Karpas-422 (cell line): ENCODE results near the gene CASZ1. TPM values are rescaled to one million over a fixed set of nuclear protein-coding genes. Genes with fewer than 3 reads are reported as not detected.

Experiments used
- DNase-seq: peaks from one replicate; pipeline ENCODE4 v3.0.0-alpha.2; 2015
- H2AFZ ChIP-seq: fragments of 200-600 bp; sonication (generic); 2 replicates; pipeline ENCODE4 v1.6.1; 2014; ENCODE audit warnings: antibody characterized with exemption, low read length, mixed read lengths
- H3K27ac ChIP-seq: fragments of 200-600 bp; sonication (generic); 2 replicates; pipeline ENCODE4 v1.5.1; 2014; ENCODE audit warnings: mild to moderate bottlenecking, low read length, moderate library complexity
- H3K27me3 ChIP-seq: fragments of 200-600 bp; sonication (generic); 2 replicates; pipeline ENCODE4 v1.6.1; 2014; ENCODE audit warnings: low read length, mixed read lengths
- H3K36me3 ChIP-seq: fragments of 200-600 bp; sonication (generic); 2 replicates; pipeline ENCODE4 v1.6.1; 2014; ENCODE audit warnings: low read length, mixed read lengths; ENCODE audit not compliant: insufficient read depth
- H3K4me1 ChIP-seq: fragments of 200-600 bp; sonication (generic); 2 replicates; pipeline ENCODE4 v1.6.1; 2014; ENCODE audit warnings: mild to moderate bottlenecking, low read length, mixed read lengths
- H3K4me2 ChIP-seq: fragments of 200-600 bp; sonication (generic); 2 replicates; pipeline ENCODE4 v1.6.1; 2014; ENCODE audit warnings: low read length, low read depth, mild to moderate bottlenecking; ENCODE audit not compliant: poor library complexity, severe bottlenecking
- H3K4me3 ChIP-seq: fragments of 200-600 bp; sonication (generic); 2 replicates; pipeline ENCODE4 v1.5.1; 2014; ENCODE audit warnings: mild to moderate bottlenecking, antibody characterized with exemption, low read length, mixed read lengths
- H3K79me2 ChIP-seq: fragments of 200-600 bp; sonication (generic); 2 replicates; pipeline ENCODE4 v1.6.1; 2014; ENCODE audit warnings: mild to moderate bottlenecking, low read length, mixed read lengths
- H3K9ac ChIP-seq: fragments of 200-600 bp; sonication (generic); 2 replicates; pipeline ENCODE4 v1.6.0; 2014; ENCODE audit warnings: low read length
- H3K9me2 ChIP-seq: fragments of 200-600 bp; sonication (generic), shearing (Covaris generic); replicated peaks from 2 replicates; pipeline ENCODE4 v1.6.0; 2014; ENCODE audit warnings: mild to moderate bottlenecking, low read length, moderate library complexity; ENCODE audit not compliant: insufficient read depth
- H3K9me3 ChIP-seq: fragments of 300-700, 200-600 bp; sonication (generic); 2 replicates; pipeline ENCODE4 v1.6.1; 2014; ENCODE audit warnings: low read length, mixed read lengths
- H4K20me1 ChIP-seq: fragments of 200-600 bp; sonication (generic); 2 replicates; pipeline ENCODE4 v1.6.1; 2014; ENCODE audit warnings: mild to moderate bottlenecking, antibody characterized with exemption, low read length, low read depth; ENCODE audit not compliant: insufficient read depth
- total RNA-seq: library from RNA; depleted of rRNA; stranded (reverse); fragments of >200 nt; shearing (Covaris generic); gene quantifications from 2 replicates; pipeline ENCODE4 v1.2.3, GENCODE V29; 2014; ENCODE audit warnings: low replicate concordance

The CASZ1 gene
- total RNA-seq, 1 experiment from 2014 or later, result 1.3 TPM

DNA sequence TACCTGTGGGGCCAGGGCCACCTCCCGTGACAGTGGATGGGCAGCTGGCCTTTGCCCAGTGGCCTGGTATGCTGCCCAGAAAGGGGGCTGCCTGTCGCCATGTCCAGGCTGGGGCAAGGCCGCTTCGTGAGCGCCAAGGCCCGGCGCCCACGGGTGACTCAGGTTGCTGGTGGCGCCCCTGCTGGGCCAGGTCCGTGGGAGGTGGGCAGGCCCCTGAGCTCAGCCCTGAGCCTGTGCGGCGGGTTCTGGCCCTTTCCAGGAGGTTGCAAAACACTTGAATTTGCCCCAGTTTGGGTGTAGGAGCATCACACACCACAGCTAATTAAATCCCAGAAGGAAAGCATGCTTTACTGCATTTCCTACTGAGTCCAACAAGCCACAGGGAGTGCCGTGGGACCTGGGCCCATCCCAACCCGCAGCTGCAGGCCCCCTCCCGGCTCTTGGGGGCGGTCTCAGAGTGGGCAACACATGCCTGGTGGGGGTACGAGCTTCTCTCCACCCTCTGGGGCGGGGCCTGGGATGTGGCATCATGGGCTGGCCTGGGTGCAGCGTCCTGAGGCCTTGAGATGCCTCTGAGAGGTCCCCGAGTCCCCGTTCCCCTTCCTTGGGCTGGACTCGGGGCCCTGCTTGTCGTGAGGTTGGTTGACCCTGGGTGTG is 161.9 kb downstream of the CASZ1 start:
- Histone ChIP-seq H3K4me2 (no peak overlapping the region), H3K9me3 (no peaks in the 10 kb centered on the region), H3K9ac (no peak overlapping the region), H2AFZ (no peak overlapping the region), H3K79me2 (no peaks in the 10 kb centered on the region), H4K20me1 (no peaks in the 10 kb centered on the region), H3K27ac (no peak overlapping the region), H3K36me3 (no peaks in the 10 kb centered on the region), H3K4me1 (no peaks in the 10 kb centered on the region), H3K9me2 (no peaks in the 10 kb centered on the region), H3K27me3 (no peaks in the 10 kb centered on the region), H3K4me3 (no peak overlapping the region)
- DNase-seq, result no peak

DNA sequence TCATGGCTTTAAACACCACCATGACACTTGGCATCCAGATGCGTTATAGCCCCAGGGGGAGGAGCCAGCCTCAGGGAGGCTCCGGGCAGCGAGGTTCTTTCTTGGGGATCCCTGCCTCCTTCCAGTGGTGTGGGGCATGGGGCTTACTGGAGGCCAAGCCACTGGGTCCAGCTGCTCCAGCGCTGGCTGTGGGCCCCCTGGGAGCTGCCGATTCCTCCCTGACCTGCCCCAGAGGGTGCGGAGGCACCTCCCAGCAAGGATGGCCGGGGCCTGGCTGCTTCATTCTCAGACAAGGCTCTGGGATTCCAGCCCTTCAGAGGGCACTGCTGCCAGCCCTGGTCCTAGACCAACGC is 162.4 kb downstream of the CASZ1 start:
- Histone ChIP-seq H3K4me2 (no peak overlapping the region), H3K9me3 (no peaks in the 10 kb centered on the region), H3K36me3 (no peaks in the 10 kb centered on the region), H4K20me1 (no peaks in the 10 kb centered on the region), H3K79me2 (no peaks in the 10 kb centered on the region), H3K4me3 (no peak overlapping the region), H3K27me3 (no peaks in the 10 kb centered on the region), H2AFZ (no peak overlapping the region), H3K9me2 (no peaks in the 10 kb centered on the region), H3K4me1 (no peaks in the 10 kb centered on the region), H3K27ac (no peak overlapping the region), H3K9ac (no peak overlapping the region)
- no peak for DNase-seq

DNA sequence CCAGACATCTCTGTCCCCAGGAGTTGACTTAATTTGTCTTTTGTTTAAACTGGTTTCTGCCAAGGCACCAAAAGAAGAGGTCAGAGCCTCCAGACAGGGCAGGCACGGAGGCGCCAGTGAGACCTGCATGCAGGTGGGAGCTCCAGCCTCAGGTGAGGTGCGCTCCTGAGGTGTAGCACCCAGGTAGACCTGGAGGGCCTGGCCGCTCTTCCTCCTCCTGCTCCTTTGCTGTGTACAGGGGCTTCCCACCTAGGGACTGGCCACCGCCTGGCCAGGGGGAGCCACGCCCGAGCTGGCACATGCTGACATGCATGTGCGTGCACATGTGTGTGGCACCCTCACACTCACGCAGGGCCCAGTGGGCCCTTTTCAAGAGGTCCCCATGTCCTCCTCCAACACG is 163.0 kb downstream of the CASZ1 start:
- no peaks in the 10 kb centered on the region for H3K79me2 ChIP-seq
- H4K20me1 ChIP-seq, result no peaks in the 10 kb centered on the region
- no peak for DNase-seq
- H3K27me3 ChIP-seq, result no peaks in the 10 kb centered on the region
- H3K4me1 ChIP-seq, result no peaks in the 10 kb centered on the region
- no peak overlapping the region for H3K9ac ChIP-seq
- H3K4me2 ChIP-seq, result no peak overlapping the region
- H3K27ac ChIP-seq, result no peak overlapping the region
- no peak overlapping the region for H3K4me3 ChIP-seq
- no peaks in the 10 kb centered on the region for H3K9me3 ChIP-seq
- H3K36me3 ChIP-seq, result no peaks in the 10 kb centered on the region
- no peaks in the 10 kb centered on the region for H3K9me2 ChIP-seq
- H2AFZ ChIP-seq, result no peak overlapping the region

DNA sequence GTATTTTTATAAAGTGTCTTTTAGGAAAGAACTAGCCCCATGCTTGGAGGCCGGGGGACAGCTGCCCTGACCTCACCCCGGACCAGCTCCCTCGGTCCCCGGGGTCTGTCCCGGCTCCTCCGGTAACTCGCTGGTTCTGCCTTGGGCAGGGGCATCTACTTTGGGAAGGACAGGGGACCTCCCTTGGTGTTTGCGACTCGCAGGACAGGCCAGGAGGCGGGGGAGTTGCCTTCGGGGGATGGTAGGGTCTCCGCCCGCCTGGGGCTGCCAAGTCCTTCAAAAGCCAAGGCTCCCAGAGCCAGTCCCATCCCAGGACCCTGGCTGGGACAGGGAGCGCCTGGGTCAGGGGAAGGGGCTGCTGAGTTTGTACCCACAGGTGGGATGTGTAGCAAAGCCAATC is 163.8 kb downstream of the CASZ1 start:
- Histone ChIP-seq H3K36me3 (no peaks in the 10 kb centered on the region), H3K4me3 (no peak overlapping the region), H3K9me3 (no peaks in the 10 kb centered on the region), H3K4me2 (no peak overlapping the region), H3K27me3 (no peaks in the 10 kb centered on the region), H2AFZ (no peak overlapping the region), H3K4me1 (no peaks in the 10 kb centered on the region), H3K9me2 (no peaks in the 10 kb centered on the region), H3K27ac (no peak overlapping the region), H4K20me1 (no peaks in the 10 kb centered on the region), H3K9ac (no peak overlapping the region), H3K79me2 (no peaks in the 10 kb centered on the region)
- DNase-seq, result no peak

DNA sequence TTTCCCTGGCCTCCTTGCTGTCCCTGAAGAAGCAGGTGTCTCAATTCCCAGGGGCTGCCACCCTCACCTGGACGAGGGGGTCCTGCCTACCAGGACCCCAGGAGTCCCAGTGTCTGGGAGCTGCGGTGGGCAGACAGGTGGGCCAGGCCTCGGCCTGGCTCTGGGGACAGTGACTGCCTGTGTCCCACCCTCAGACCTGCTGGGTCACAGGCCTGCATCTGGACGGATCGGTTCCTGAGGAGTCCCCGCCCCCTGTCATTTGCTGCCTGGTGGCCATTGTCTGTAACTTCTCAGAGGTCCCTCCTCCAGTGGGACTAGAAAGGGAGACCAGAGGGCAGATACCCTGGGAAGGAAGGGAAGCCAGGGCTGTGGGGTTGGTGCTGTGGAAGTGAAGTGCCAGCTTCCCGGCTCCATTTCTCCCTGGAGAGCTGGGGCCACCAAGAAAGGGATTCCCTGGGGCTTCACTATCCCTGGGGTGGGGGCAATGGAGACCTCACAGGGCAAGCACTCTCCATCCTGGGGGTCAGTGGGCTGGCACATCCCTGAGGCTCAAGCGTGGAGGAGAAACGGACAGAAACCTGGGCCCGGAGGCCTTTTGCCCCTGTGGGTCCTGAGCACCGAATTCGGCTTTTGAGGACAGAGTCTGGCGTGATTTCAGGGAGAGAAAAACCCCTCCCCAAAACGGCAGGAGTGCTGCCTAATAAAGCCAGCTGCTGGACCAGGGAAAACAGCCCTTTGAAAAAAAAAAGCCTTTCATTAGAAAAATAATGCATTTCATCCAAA is 164.4 kb downstream of the CASZ1 start:
- Histone ChIP-seq H3K4me2 (no peak overlapping the region), H2AFZ (no peak overlapping the region)

DNA sequence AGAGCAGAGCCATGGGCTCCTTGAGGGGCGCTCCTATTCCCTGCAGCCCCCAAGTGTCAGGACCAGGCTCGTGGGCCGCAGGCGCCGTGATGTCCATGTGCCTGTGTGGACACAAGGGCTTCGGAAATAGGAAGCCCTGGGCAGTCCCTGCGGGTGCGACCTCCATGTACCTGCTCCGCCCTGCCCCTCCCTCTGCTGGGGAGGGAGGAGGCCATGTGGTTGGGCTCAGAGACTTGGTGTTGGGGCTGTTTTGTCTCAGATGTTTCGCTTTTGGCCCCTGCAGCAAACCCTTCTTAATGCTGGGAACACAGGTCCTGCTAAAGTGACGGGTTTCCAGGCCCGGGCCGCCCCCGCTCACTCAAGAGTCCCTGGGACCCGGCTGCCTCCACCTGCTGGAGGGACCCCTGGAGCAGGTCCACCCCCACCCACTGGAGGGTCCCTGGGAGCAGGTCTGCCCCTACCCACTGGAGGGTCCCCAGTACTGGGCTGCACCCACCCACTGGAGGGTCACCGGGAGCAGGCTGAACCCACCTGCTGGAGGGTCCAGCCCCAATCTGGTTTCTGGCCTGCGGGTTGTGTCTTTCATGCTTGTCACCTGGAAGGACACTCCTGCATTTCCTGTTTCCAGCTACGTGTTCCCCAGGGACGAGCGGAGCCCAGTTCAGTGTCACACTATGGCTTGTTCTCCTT is 165.2 kb downstream of the CASZ1 start:
- Histone ChIP-seq H3K9me3 (no peaks in the 10 kb centered on the region), H3K4me2 (no peak overlapping the region), H2AFZ (no peak overlapping the region), H3K79me2 (no peaks in the 10 kb centered on the region), H3K4me1 (no peaks in the 10 kb centered on the region), H3K27ac (no peak overlapping the region), H4K20me1 (no peaks in the 10 kb centered on the region), H3K27me3 (no peaks in the 10 kb centered on the region), H3K9ac (no peak overlapping the region), H3K36me3 (no peaks in the 10 kb centered on the region), H3K4me3 (no peak overlapping the region), H3K9me2 (no peaks in the 10 kb centered on the region)
- no peak for DNase-seq

More for the DNA sequence above, 164.4 kb downstream of the CASZ1 start:
- Histone ChIP-seq H3K27me3 (no peaks in the 10 kb centered on the region), H3K27ac (no peak overlapping the region), H3K9me2 (no peaks in the 10 kb centered on the region), H3K4me3 (no peak overlapping the region), H3K9me3 (no peaks in the 10 kb centered on the region), H4K20me1 (no peaks in the 10 kb centered on the region), H3K36me3 (no peaks in the 10 kb centered on the region), H3K4me1 (no peaks in the 10 kb centered on the region), H3K79me2 (no peaks in the 10 kb centered on the region), H3K9ac (no peak overlapping the region)
- no peak for DNase-seq

DNA sequence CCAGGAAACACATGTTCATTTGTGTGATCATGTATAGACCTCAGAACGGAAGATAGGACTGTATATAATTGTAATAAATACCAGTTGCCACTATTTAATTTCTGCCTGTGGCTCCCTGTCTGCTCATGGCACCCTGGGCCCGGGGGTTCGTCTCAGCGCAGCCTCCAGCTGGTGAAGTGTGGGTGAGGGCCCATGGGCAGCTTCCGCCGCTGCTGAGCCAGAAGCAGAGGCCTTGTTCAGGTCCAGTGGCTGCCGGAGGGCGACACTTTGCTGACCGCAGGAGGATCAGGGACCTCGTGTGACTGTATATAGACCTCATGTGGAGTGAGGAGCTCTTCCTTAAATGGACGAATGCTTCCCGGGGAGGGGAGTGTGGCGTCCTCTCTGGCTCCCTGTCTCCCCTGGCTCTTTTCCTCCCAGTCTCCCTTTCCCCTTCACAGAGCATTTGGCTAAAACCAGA is 165.8 kb downstream of the CASZ1 start:
- Histone ChIP-seq H3K4me2 (no peak overlapping the region), H3K4me1 (no peaks in the 10 kb centered on the region), H3K9me3 (no peaks in the 10 kb centered on the region), H3K9me2 (no peaks in the 10 kb centered on the region), H3K27me3 (no peaks in the 10 kb centered on the region), H3K36me3 (no peaks in the 10 kb centered on the region), H3K79me2 (no peaks in the 10 kb centered on the region), H2AFZ (no peak overlapping the region), H3K9ac (no peak overlapping the region), H3K27ac (no peak overlapping the region), H3K4me3 (no peak overlapping the region), H4K20me1 (no peaks in the 10 kb centered on the region)
- DNase-seq, result no peak

DNA sequence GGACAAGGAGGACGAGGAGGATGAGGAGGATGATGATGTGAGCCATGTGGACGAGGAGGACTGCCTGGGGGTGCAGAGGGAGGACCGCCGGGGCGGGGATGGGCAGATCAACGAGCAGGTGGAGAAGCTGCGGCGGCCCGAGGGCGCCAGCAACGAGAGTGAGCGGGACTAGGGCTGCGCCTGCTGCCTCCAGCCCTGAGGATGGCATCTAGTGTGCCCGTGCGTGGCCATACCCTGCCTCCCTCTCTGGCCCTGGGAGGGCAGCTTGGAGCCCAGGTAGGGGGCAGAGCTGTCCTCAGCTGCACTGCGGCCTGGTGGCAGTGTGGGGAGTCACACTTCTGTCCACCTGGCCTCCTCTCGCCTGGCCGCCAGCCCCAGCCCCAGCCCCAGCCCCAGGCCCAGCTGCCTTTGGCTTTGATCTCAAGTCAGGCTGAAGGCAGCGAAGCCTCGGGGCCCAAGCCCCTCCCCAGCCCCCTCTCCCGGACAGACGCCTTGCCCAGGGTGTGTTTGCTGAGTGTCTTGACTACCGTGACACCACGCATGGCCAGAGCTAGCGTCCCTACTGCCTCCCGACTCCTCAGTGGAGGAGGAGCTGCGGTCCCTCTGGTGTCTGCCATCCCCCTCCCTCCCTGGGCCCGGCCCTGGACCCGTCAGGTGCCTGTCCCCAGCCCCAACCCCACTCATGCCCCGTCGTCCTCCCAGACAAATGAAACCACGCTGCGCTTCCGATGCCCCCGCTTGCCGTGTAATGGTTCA is 166.5 kb downstream of the CASZ1 start:
- no peak overlapping the region for H3K4me2 ChIP-seq
- H3K36me3 ChIP-seq, result no peaks in the 10 kb centered on the region
- H3K79me2 ChIP-seq, result no peaks in the 10 kb centered on the region
- no peak overlapping the region for H3K27ac ChIP-seq
- no peak overlapping the region for H3K4me3 ChIP-seq
- no peaks in the 10 kb centered on the region for H4K20me1 ChIP-seq
- H3K4me1 ChIP-seq, result no peaks in the 10 kb centered on the region
- no peak overlapping the region for H2AFZ ChIP-seq
- no peaks in the 10 kb centered on the region for H3K9me2 ChIP-seq
- no peak for DNase-seq
- no peaks in the 10 kb centered on the region for H3K27me3 ChIP-seq
- no peak overlapping the region for H3K9ac ChIP-seq
- no peaks in the 10 kb centered on the region for H3K9me3 ChIP-seq
